GM21737 (cell line): Measurements from ENCODE around the gene NEU4.
"Not testable (repeated sequence)": the region's sequence is repeated elsewhere in the genome, so short reads cannot be mapped to it uniquely, and the experiment has no call there.

ENCODE experiments used
- ATAC-seq: cut with Tn5 transposase; IDR thresholded peaks from one replicate; pipeline ENCODE4 v1.9.1; 2021; ENCODE audit warnings: mild to moderate bottlenecking, moderate library complexity; ENCODE audit not compliant: unreplicated experiment

Gene NEU4

GRCh38 chr2:241808721-241809382, at the start of gene NEU4:
TSS of gene NEU4 (plus strand) at chr2:241809193. CDS start at chr2:241814485, 5,292 bp downstream.
- ATAC-seq, result no peak

- not testable (repeated sequence) for ATAC-seq
Measured at GRCh38 chr2:241759893-241760292, 49.1 kb upstream of the NEU4 start.

- no peak for ATAC-seq
Measured at GRCh38 chr2:241760301-241760771, 48.7 kb upstream of the NEU4 start.

GRCh38 chr2:241762321-241762932, 46.6 kb upstream of the NEU4 start:
- ATAC-seq, result no peak

- ATAC-seq, result no peak
Measured at GRCh38 chr2:241762933-241763369, 46.0 kb upstream of the NEU4 start.

- no peak for ATAC-seq
Measured at GRCh38 chr2:241763551-241764274, 45.3 kb upstream of the NEU4 start.

- ATAC-seq, result no peak
Measured at GRCh38 chr2:241764275-241765241, 44.4 kb upstream of the NEU4 start.

- ATAC-seq, result no peak
Measured at GRCh38 chr2:241767464-241768250, 41.3 kb upstream of the NEU4 start.

GRCh38 chr2:241768251-241768711, 40.7 kb upstream of the NEU4 start:
- ATAC-seq, result no peak

- no peak for ATAC-seq
Measured at GRCh38 chr2:241768850-241769249, 40.1 kb upstream of the NEU4 start.

GRCh38 chr2:241769819-241770184, 39.2 kb upstream of the NEU4 start:
- no peak for ATAC-seq

- no peak for ATAC-seq
Measured at GRCh38 chr2:241770185-241770935, 38.6 kb upstream of the NEU4 start.

GRCh38 chr2:241770936-241771285, 38.1 kb upstream of the NEU4 start:
- no peak for ATAC-seq

- ATAC-seq, result no peak
Measured at GRCh38 chr2:241771286-241772062, 37.5 kb upstream of the NEU4 start.

GRCh38 chr2:241772063-241772499, 36.9 kb upstream of the NEU4 start:
- no peak for ATAC-seq

- ATAC-seq, result no peak
Measured at GRCh38 chr2:241773511-241774418, 35.2 kb upstream of the NEU4 start.
